Left ventricle myocardium inferior (tissue), 1 donor: ENCODE results near the gene REC114. TPM values are rescaled to one million over a fixed set of nuclear protein-coding genes. Genes with fewer than 3 reads are reported as not detected.
A peak's percentile ranks its signal among the peaks of the same experiment; 100 is the strongest.

Experiments used
- DNase-seq: peaks from one replicate; pipeline ENCODE4 v3.0.0-alpha.2; 2020
- H3K27ac ChIP-seq: fragments of 200-600 bp; replicated peaks from 2 replicates; pipeline ENCODE4 v1.8.0; 2021
- H3K27me3 ChIP-seq: fragments of 200-600 bp; 2 replicates; pipeline ENCODE4 v1.8.0; 2021; ENCODE audit warnings: low read depth
- H3K36me3 ChIP-seq: fragments of 200-600 bp; 2 replicates; pipeline ENCODE4 v1.8.0; 2021
- H3K4me1 ChIP-seq: fragments of 200-600 bp; 2 replicates; pipeline ENCODE4 v1.8.0; 2021
- H3K4me3 ChIP-seq: fragments of 200-600 bp; 2 replicates; pipeline ENCODE4 v1.8.0; 2021; ENCODE audit warnings: mild to moderate bottlenecking, moderate library complexity
- H3K9me3 ChIP-seq: fragments of 200-600 bp; replicated peaks from 2 replicates; pipeline ENCODE4 v1.8.0; 2021
- CTCF ChIP-seq: fragments of 200-600 bp; IDR thresholded peaks from 2 replicates; pipeline ENCODE4 v1.8.0; 2021; ENCODE audit warnings: antibody characterized with exemption, mild to moderate bottlenecking, borderline replicate concordance
- intact Hi-C: fragments of 100-400 bp; cut with micrococcal nuclease; formaldehyde crosslinking; loops from one replicate; pipeline ENCODE4 v1.11.0; 2022
- total RNA-seq: library from RNA; stranded (reverse); fragmentation: NEBNext Ultra II Directional; extraction: Animal tissue kit (Norgen Biotek cat#: 25700); gene quantifications from one replicate; pipeline ENCODE4 v1.2.1, GENCODE V29; 2021
- donor health status: DM: no; HTN: yes; CAD: no; lungs with severe emphysema.

The REC114 gene
- total RNA-seq, 1 donor from 2014 or later, result 1.4 TPM

- Histone ChIP-seq H3K4me3 (no peak overlapping the region), H3K27ac (no peak overlapping the region), H3K9me3 (no peaks in the 10 kb centered on the region), H3K36me3 (no peaks in the 10 kb centered on the region), H3K27me3 (no peaks in the 10 kb centered on the region), H3K4me1 (no peaks in the 10 kb centered on the region)
- intact Hi-C loops, result loop anchor here (10.0 kb wide), 1 partner anchor 153 kb away; no protein-coding TSS in a partner anchor
- TF ChIP-seq CTCF, result no peak
- DNase-seq, result no peak
Observed at GRCh38 chr15:73527598-73527997, 84.6 kb downstream of the REC114 start.

- intact Hi-C loops, result no loop called here
- Histone ChIP-seq H3K9me3 (no peaks in the 10 kb centered on the region), H3K36me3 (no peaks in the 10 kb centered on the region), H3K27ac (no peak overlapping the region), H3K4me1 (no peaks in the 10 kb centered on the region), H3K4me3 (no peak overlapping the region), H3K27me3 (no peaks in the 10 kb centered on the region)
- no peak for TF ChIP-seq CTCF
- DNase-seq, result no peak
Observed at GRCh38 chr15:73530649-73531048, 87.7 kb downstream of the REC114 start.

- intact Hi-C loops, result no loop called here
- Histone ChIP-seq H3K4me3 (no peak overlapping the region), H3K27ac (no peak overlapping the region), H3K4me1 (peaks cover 5% of the 10 kb centered on the region), H3K27me3 (no peaks in the 10 kb centered on the region), H3K36me3 (no peaks in the 10 kb centered on the region), H3K9me3 (no peaks in the 10 kb centered on the region)
- TF ChIP-seq CTCF, result no peak
- no peak for DNase-seq
Observed at GRCh38 chr15:73538123-73538522, 95.2 kb downstream of the REC114 start.

- intact Hi-C loops, result no loop called here
- no peak overlapping the region for H3K4me3 ChIP-seq
- no peak overlapping the region for H3K27ac ChIP-seq
- H3K9me3 ChIP-seq, result no peaks in the 10 kb centered on the region
- peaks cover 5% of the 10 kb centered on the region for H3K4me1 ChIP-seq
- no peaks in the 10 kb centered on the region for H3K36me3 ChIP-seq
- no peak for DNase-seq
- TF ChIP-seq CTCF, result no peak
- H3K27me3 ChIP-seq, result no peaks in the 10 kb centered on the region
Observed at GRCh38 chr15:73538563-73539211, 95.7 kb downstream of the REC114 start.

- intact Hi-C loops, result no loop called here
- DNase-seq, result no peak
- no peaks in the 10 kb centered on the region for H3K36me3 ChIP-seq
Observed at GRCh38 chr15:73539212-73540128, 96.5 kb downstream of the REC114 start.

More at GRCh38 chr15:73539212-73540128, 96.5 kb downstream of the REC114 start:
- H3K4me1 ChIP-seq, result peaks cover 5% of the 10 kb centered on the region
- no peaks in the 10 kb centered on the region for H3K9me3 ChIP-seq
- no peaks in the 10 kb centered on the region for H3K27me3 ChIP-seq
- no peak overlapping the region for H3K27ac ChIP-seq
- TF ChIP-seq CTCF, result peak; percentile 26
- H3K4me3 ChIP-seq, result no peak overlapping the region
